Hematopoietic multipotent progenitor cell treated with erythropoietin and hydrocortisone succinate and interleukin-3 and kit ligand, for 6 days (in vitro differentiated cells): ENCODE results near the gene IFNA13.

Experiments
- DNase-seq: peaks from one replicate; pipeline ENCODE4 v3.0.0-alpha.2; 2015

Gene IFNA13

GRCh38 chr9:21357479-21358460 is 10.1 kb downstream of the IFNA13 start:
- no peak for DNase-seq

DNA sequence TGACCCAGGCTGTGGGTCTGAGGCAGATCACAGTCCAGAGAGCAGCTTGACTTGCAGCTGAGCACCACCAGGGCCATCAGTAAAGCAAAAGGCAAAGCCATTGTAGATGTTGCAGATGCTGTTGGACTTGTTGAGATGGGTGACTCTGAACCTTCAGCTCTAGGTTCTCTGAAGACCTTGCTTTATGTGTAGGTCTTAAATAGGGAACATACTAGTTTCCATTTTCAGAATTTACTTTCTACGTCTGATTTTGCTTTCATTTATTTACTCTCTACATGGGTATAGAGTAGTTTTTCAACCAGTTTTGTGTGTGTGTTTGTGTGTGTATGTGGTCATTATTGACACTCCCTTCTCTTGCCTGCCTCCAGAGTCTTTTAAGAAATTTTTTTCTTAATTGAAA is 17.1 kb downstream of the IFNA13 start, which contains the start of gene IFNA6:
TSS of gene IFNA6 (minus strand) at position 101 of the 400 bp plus-strand sequence. CDS start at position 101, 0 bp downstream.
- DNase-seq, result no peak

DNA sequence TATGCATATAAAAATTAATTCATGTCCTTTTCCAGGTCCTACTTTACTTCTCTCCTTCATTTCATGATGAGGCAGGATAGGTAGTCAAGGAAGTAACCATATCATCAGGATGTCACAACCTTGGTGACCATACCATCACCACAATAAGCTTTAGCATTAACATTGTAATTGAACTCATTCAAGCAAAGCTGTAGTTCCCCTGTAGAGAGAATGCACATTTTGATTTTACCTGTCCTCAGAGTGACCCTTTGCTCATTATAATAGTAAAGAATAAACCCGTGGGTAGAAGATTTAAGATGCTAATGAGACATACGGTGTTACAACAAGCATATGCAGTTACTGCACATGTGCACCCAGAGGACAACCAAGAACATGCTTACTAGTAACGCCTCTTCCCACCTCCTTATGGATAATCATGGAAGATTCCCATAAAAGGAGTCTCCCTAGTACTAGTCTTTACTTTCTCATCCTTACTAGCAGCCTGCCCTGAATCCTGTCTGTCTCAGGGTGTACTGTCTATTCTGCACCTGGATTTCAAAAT is 19.4 kb downstream of the IFNA13 start:
- DNase-seq, result no peak

GRCh38 chr9:21340735-21341134 is 27.1 kb downstream of the IFNA13 start:
- DNase-seq, result no peak

DNA sequence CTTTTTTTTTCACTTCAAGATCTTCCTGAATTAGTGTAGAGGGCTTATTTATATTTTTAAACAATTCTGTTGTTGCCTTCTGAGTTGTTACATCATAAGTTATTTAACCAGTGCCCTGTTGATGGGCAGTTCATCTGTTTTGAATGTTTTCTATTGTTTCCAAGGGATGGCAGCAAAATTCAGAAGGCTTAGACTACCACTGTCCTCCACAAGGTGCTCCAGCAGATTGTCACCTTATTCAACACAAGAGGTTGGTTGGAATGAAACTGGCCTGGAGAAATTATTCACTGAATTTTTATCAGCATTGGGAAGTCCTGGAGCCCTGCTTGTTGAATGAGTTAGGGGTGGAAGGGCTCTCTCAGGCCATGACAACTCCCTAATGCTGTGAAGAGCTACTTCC is 31.4 kb downstream of the IFNA13 start:
- peak; percentile 42 for DNase-seq

GRCh38 chr9:21334701-21335632 is 32.9 kb downstream of the IFNA13 start, which contains the start of gene KLHL9:
Gene KLHL9 (minus strand): TSS chr9:21335404. CDS start chr9:21334859, 545 bp downstream.
- peak; percentile 97 for DNase-seq

- DNase-seq, result peak; percentile 65
Observed at GRCh38 chr9:21333226-21333625, 34.6 kb downstream of the IFNA13 start.

DNA sequence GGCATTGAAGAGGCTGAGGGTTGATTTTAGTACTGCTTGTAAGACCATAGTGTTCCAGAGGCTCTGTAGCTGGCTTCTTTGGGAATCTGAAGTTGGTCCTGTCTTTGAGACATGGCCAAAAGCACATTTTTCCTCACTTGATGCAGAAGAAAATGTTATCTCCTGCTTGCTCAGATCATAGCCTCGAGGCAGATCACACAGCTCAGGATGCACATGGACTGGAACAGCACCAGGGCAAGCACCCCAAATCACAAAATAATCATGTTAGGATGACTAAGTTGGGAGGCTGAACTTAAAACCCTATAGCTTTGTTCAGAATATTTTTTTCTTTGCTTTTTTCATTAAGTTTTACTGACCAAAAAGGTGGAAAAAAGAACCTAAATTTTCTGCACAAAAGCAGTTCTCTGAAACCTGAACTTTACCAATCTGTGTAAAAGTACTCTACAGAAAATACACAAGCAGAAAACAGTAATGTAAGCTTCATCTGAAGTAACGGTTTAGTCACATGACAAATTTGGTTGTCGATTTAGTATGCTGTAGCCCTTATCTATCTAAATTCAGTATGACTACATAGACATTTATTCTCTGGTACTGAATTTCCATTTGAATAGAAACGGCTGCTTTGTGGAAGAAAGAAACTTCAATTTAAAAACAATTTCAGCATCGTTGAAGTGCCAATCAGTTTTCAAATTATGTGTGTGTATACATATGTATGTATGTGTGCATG is 36.0 kb downstream of the IFNA13 start:
- DNase-seq, result no peak

- DNase-seq, result peak; percentile 84
Observed at GRCh38 chr9:21326526-21327139, 41.2 kb downstream of the IFNA13 start.

GRCh38 chr9:21324047-21324446 is 43.8 kb downstream of the IFNA13 start:
- DNase-seq, result peak; percentile 23

DNA sequence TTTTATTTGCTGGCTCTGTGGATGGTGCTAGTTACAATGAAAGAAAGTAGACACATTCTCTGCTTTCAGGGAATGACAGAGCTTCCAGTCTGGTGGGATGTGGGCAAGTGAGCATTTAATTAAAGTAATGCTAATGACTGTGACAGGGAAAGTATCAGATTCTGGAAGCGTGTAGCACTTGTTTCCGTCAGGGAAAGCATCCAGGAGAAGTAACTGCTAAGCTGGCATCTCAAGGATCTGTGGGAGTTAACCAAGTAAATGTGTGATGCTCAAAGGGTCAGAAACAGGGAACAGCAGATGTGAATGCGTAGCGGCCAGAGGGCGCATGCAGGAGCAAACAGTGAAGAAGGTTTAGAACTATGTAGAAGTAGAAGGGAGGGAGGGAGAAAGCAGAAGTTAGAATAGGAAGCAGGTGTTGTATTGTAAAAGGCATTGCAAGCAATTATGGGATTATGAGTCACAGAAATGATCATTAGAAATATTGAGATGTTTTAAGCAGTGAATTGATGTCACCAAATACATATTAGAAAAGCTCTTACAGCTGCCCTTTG is 44.9 kb downstream of the IFNA13 start:
- no peak for DNase-seq

- no peak for DNase-seq
Observed at GRCh38 chr9:21320465-21320864, 47.4 kb downstream of the IFNA13 start.

DNA sequence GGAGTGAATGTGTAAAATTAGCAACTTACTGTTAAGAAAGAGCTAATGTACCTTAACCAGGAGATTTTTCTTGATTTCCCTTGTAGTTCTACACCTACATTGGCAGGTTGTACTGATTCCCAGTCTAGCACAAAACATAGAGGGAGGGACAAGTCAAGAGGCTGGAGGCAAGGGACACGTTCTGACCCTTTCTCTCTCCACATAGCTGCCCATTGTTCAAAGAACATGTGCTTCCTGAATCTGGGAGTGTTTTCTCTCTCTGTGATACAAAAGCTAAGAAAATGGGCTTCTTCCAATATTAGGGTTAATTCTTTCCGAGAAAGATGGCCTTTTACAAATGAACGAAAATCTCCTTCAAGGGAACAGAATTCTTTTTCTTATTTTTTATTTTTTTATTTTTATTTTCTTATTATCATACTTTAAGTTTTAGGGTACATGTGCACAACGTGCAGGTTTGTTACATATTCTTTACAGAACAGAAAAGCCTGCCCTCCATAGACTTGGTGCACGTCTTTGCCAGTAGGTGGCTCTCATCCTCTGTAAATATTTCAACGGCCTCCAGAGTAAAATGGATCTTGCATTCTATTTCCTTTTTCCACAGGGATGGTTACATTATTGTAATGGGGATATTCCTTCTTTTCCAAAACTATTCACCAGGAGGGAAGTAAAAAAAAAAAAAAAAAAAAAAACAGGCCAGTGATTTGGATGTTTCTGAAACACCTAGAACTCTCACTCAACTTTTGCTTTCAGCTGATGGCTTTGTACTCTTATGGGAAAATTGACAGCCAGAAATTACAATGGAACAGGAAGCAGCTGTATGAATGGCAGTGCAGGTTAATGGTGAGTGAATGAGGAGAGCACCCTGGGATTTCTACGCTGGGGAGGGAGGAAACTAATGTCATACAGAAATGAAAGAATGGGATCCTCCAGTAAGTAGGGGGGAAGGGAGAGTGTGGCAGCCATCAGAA is 49.6 kb downstream of the IFNA13 start:
- DNase-seq, result peak; percentile 78
